ENCODE results near the gene ISYNA1. TPM values are rescaled to one million over a fixed set of nuclear protein-coding genes. Genes with fewer than 3 reads are reported as not detected.
A peak's percentile ranks its signal among the peaks of the same experiment; 100 is the strongest.

The ISYNA1 gene
- total and polyA plus RNA-seq, 2 of the 13 experiments (the other 11 are each of a cell fraction or from before 2014, with no cell fraction given): 29.6 to 48.5 TPM

- TF ChIP-seq ZNF746 (CRISPR knock-in tag; IDR thresholded peaks at IDR 0.05) (no peak), ZNF234 (CRISPR knock-in tag; conservative IDR thresholded peaks at IDR 0.05) (no peak), XRCC5 (optimal IDR thresholded peaks at IDR 0.05; ENCODE audit: low read length) (peak; percentile 7), KDM3A (CRISPR knock-in tag; IDR thresholded peaks at IDR 0.05; ENCODE audit: low read depth) (0 out of 2 replicates have a peak, but pooled peaks have one; percentile 8), ZNF317 (CRISPR knock-in tag; IDR thresholded peaks at IDR 0.05) (no peak), ZNF335 (CRISPR knock-in tag; IDR thresholded peaks at IDR 0.05) (no peak), CCDC6 (CRISPR knock-in tag; IDR thresholded peaks at IDR 0.05) (no peak), NR3C1 (CRISPR knock-in tag; IDR thresholded peaks at IDR 0.05) (no peak), HNF4A (CRISPR knock-in tag; IDR thresholded peaks at IDR 0.05) (no peak; the same call in 1 of the 2 replicates), ZNF281 (CRISPR knock-in tag; IDR thresholded peaks at IDR 0.05; ENCODE audit: borderline replicate concordance) (no peak), ERF (CRISPR knock-in tag; IDR thresholded peaks at IDR 0.05) (peak; percentile 41; the same call in 1 of the 2 replicates), ZNF691 (CRISPR knock-in tag; IDR thresholded peaks at IDR 0.05; ENCODE audit: borderline replicate concordance, low read depth) (no peak), ZSCAN29 (CRISPR knock-in tag; conservative IDR thresholded peaks at IDR 0.05) (no peak), IKZF4 (CRISPR knock-in tag; IDR thresholded peaks at IDR 0.05; ENCODE audit: borderline replicate concordance, low read depth, not compliant biosample characterization) (no peak)
- TF ChIP-seq, protein P1, sequence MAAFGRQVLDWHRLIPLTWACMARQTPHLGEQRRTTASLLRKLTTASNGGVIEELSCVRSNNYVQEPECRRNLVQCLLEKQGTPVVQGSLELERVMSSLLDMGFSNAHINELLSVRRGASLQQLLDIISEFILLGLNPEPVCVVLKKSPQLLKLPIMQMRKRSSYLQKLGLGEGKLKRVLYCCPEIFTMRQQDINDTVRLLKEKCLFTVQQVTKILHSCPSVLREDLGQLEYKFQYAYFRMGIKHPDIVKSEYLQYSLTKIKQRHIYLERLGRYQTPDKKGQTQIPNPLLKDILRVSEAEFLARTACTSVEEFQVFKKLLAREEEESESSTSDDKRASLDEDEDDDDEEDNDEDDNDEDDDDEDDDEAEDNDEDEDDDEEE (CRISPR knock-in tag; IDR thresholded peaks at IDR 0.05): 0 out of 2 replicates have a peak, but pooled peaks have one; percentile 12
- TF ChIP-seq, protein P2, sequence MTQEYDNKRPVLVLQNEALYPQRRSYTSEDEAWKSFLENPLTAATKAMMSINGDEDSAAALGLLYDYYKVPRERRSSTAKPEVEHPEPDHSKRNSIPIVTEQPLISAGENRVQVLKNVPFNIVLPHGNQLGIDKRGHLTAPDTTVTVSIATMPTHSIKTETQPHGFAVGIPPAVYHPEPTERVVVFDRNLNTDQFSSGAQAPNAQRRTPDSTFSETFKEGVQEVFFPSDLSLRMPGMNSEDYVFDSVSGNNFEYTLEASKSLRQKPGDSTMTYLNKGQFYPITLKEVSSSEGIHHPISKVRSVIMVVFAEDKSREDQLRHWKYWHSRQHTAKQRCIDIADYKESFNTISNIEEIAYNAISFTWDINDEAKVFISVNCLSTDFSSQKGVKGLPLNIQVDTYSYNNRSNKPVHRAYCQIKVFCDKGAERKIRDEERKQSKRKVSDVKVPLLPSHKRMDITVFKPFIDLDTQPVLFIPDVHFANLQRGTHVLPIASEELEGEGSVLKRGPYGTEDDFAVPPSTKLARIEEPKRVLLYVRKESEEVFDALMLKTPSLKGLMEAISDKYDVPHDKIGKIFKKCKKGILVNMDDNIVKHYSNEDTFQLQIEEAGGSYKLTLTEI (CRISPR knock-in tag; conservative IDR thresholded peaks at IDR 0.05): no peak
- TF ChIP-seq, protein P3, sequence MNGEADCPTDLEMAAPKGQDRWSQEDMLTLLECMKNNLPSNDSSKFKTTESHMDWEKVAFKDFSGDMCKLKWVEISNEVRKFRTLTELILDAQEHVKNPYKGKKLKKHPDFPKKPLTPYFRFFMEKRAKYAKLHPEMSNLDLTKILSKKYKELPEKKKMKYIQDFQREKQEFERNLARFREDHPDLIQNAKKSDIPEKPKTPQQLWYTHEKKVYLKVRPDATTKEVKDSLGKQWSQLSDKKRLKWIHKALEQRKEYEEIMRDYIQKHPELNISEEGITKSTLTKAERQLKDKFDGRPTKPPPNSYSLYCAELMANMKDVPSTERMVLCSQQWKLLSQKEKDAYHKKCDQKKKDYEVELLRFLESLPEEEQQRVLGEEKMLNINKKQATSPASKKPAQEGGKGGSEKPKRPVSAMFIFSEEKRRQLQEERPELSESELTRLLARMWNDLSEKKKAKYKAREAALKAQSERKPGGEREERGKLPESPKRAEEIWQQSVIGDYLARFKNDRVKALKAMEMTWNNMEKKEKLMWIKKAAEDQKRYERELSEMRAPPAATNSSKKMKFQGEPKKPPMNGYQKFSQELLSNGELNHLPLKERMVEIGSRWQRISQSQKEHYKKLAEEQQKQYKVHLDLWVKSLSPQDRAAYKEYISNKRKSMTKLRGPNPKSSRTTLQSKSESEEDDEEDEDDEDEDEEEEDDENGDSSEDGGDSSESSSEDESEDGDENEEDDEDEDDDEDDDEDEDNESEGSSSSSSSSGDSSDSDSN (CRISPR knock-in tag; IDR thresholded peaks at IDR 0.05): peak; percentile 82
Observed at GRCh38 chr19:18469069-18469846, 31.3 kb upstream of the ISYNA1 start (continued).
